H1 (cell line): ENCODE results near the gene GSDMA. TPM values are rescaled to one million over a fixed set of nuclear protein-coding genes. Genes with fewer than 3 reads are reported as not detected.

Experiments
- CTCF ChIA-PET: fragments of 300-600 bp; sonication (Branson Sonifier 250); formaldehyde crosslinking; loops from one replicate; lab custom pipeline; 2021; ENCODE audit not compliant: partially characterized antibody; lab: Charles Lee
- POLR2A ChIA-PET: fragments of 300-600 bp; sonication (Branson Sonifier 250); formaldehyde crosslinking; loops from one replicate; lab custom pipeline; 2021; ENCODE audit warnings: inconsistent platforms; ENCODE audit not compliant: partially characterized antibody; lab: Charles Lee
- DNase-seq, 2 experiments: peaks; one replicate each; pipeline versions ENCODE4 v3.0.0 to v3.0.0-alpha.2; 2010 to 2022; ENCODE audit warnings: low spot score in 2 of 2, low read depth in 1 of 2, mixed read lengths in 1 of 2
- FAIRE-seq: peaks from 2 replicates; lab custom pipeline; 2011; peaks lifted over from hg19 to GRCh38; lab: Jason Lieb, UNC
- H2AFZ ChIP-seq: 2 replicates; pipeline ENCODE4 v1.8.1; 2012; ENCODE audit warnings: low read length, inconsistent platforms
- H2AK5ac ChIP-seq: 2 replicates; pipeline ENCODE4 v1.6.1; 2013; ENCODE audit warnings: low read depth, low read length
- H2BK120ac ChIP-seq: replicated peaks from 2 replicates; pipeline ENCODE3; 2013; ENCODE audit warnings: low read depth, low read length, inconsistent platforms
- H2BK12ac ChIP-seq: 2 replicates; pipeline ENCODE4 v1.6.1; 2013; ENCODE audit warnings: low read depth, low read length
- H2BK15ac ChIP-seq: 2 replicates; pipeline ENCODE4 v1.6.1; 2013; ENCODE audit warnings: low read length
- H2BK20ac ChIP-seq: 2 replicates; pipeline ENCODE4 v1.6.1; 2013; ENCODE audit warnings: low read length
- H2BK5ac ChIP-seq: 2 replicates; pipeline ENCODE4 v1.6.1; 2013; ENCODE audit warnings: low read depth, low read length
- H3K14ac ChIP-seq: 2 replicates; pipeline ENCODE4 v1.6.1; 2013; ENCODE audit warnings: inconsistent platforms; ENCODE audit not compliant: insufficient read length
- H3K18ac ChIP-seq: 2 replicates; pipeline ENCODE4 v1.6.1; 2013; ENCODE audit warnings: low read length; ENCODE audit errors: extremely low read depth
- H3K23ac ChIP-seq: 2 replicates; pipeline ENCODE4 v1.6.1; 2013; ENCODE audit warnings: inconsistent platforms; ENCODE audit not compliant: insufficient read length
- H3K23me2 ChIP-seq: 2 replicates; pipeline ENCODE4 v1.6.1; 2013; ENCODE audit warnings: low read depth, low read length
- H3K27ac ChIP-seq: 2 replicates; pipeline ENCODE4 v1.6.1; 2011; ENCODE audit warnings: low read depth, low read length, inconsistent platforms
- H3K27me3 ChIP-seq, 4 experiments: replicated peaks in 1 of 4; 1 replicate in 1 of 4; 2 replicates in 3 of 4; pipeline versions ENCODE4 v1.6.1 to v1.8.1; 2011 to 2013; ENCODE audit warnings: low read length in 3 of 4, mild to moderate bottlenecking in 3 of 4, inconsistent platforms in 2 of 4, mixed read lengths in 2 of 4, moderate library complexity in 1 of 4; ENCODE audit not compliant: control insufficient read depth in 3 of 4, insufficient read depth in 3 of 4; ENCODE audit errors: extremely low read depth in 1 of 4
- H3K36me3 ChIP-seq, 4 experiments: 2 replicates each; pipeline versions ENCODE4 v1.6.1 to v1.8.1; 2011 to 2013; ENCODE audit warnings: mild to moderate bottlenecking in 4 of 4, low read length in 3 of 4, moderate library complexity in 2 of 4, control low read depth in 1 of 4, inconsistent platforms in 1 of 4; ENCODE audit not compliant: insufficient read depth in 4 of 4, control insufficient read depth in 2 of 4
- H3K4ac ChIP-seq: replicated peaks from 2 replicates; pipeline ENCODE3; 2013; ENCODE audit warnings: low read length, low read depth, mixed read lengths, inconsistent platforms; ENCODE audit not compliant: insufficient read length
- H3K4me1 ChIP-seq, 4 experiments: replicated peaks in 1 of 4; 1 replicate in 1 of 4; 2 replicates in 3 of 4; pipeline versions ENCODE4 v1.6.1 to v1.8.1; 2011 to 2013; ENCODE audit warnings: low read length in 3 of 4, inconsistent platforms in 2 of 4, mixed read lengths in 1 of 4; ENCODE audit not compliant: insufficient read depth in 4 of 4, control insufficient read depth in 3 of 4
- H3K4me2 ChIP-seq, 2 experiments: 2 replicates each; pipeline versions ENCODE4 v1.6.1 to v1.8.1; 2011 to 2013; ENCODE audit warnings: low read depth in 2 of 2, low read length in 2 of 2, control low read depth in 1 of 2, inconsistent platforms in 1 of 2, mild to moderate bottlenecking in 1 of 2; ENCODE audit not compliant: insufficient read depth in 1 of 2
- H3K4me3 ChIP-seq, 4 experiments: fragments of 200-600, 300-600 bp in 1 of 4; sonication (generic), shearing (Covaris generic), sonication (Bioruptor Twin) in 1 of 4; 2 replicates each; pipeline versions ENCODE4 v1.5.1 to v1.8.1; 2011 to 2016; ENCODE audit warnings: low read length in 4 of 4, low read depth in 3 of 4, control low read depth in 2 of 4, inconsistent platforms in 2 of 4, mild to moderate bottlenecking in 2 of 4, mixed read lengths in 1 of 4, moderate library complexity in 1 of 4; ENCODE audit not compliant: insufficient read depth in 2 of 4; ENCODE audit errors: extremely low read depth in 1 of 4
- H3K56ac ChIP-seq: replicated peaks from 2 replicates; pipeline ENCODE3; 2013; ENCODE audit warnings: low read depth, mild to moderate bottlenecking, mixed read lengths, low read length, inconsistent platforms; ENCODE audit not compliant: insufficient read length
- H3K79me1 ChIP-seq: 2 replicates; pipeline ENCODE4 v1.6.1; 2013; ENCODE audit warnings: low read depth, low read length, control low read depth
- H3K79me2 ChIP-seq, 2 experiments: 2 replicates each; pipeline versions ENCODE4 v1.6.1 to v1.8.1; 2012 to 2013; ENCODE audit warnings: low read length in 2 of 2, mild to moderate bottlenecking in 2 of 2, inconsistent platforms in 1 of 2; ENCODE audit not compliant: insufficient read depth in 2 of 2, control insufficient read depth in 1 of 2
- H3K9ac ChIP-seq, 4 experiments: replicated peaks in 1 of 4; 1 replicate in 1 of 4; 2 replicates in 3 of 4; pipeline versions ENCODE4 v1.6.1 to v1.8.1; 2011 to 2013; ENCODE audit warnings: low read depth in 3 of 4, low read length in 3 of 4, control low read depth in 2 of 4, mild to moderate bottlenecking in 2 of 4, moderate library complexity in 2 of 4, inconsistent platforms in 1 of 4; ENCODE audit errors: extremely low read depth in 1 of 4
- H3K9me3 ChIP-seq, 2 experiments: 2 replicates each; pipeline versions ENCODE4 v1.6.1 to v1.8.1; 2012 to 2013; ENCODE audit warnings: mild to moderate bottlenecking in 2 of 2, moderate library complexity in 2 of 2, control low read depth in 1 of 2, inconsistent platforms in 1 of 2, low read depth in 1 of 2, low read length in 1 of 2, mixed read lengths in 1 of 2; ENCODE audit not compliant: insufficient read depth in 2 of 2
- H4K20me1 ChIP-seq, 2 experiments: replicated peaks in 1 of 2; 2 replicates each; pipeline versions ENCODE3 to v1.8.1; 2011 to 2013; ENCODE audit warnings: inconsistent platforms in 2 of 2, low read length in 2 of 2, mild to moderate bottlenecking in 1 of 2; ENCODE audit not compliant: insufficient read depth in 2 of 2, control insufficient read depth in 1 of 2
- H4K5ac ChIP-seq: 2 replicates; pipeline ENCODE4 v1.6.1; 2013; ENCODE audit warnings: low read length, low read depth, mixed read lengths, inconsistent platforms; ENCODE audit not compliant: insufficient read length
- H4K8ac ChIP-seq: 2 replicates; pipeline ENCODE4 v1.8.0; 2013; ENCODE audit warnings: mild to moderate bottlenecking, moderate library complexity, low read length, inconsistent platforms; ENCODE audit not compliant: insufficient read depth; ENCODE audit errors: extremely low read depth
- H4K91ac ChIP-seq: replicated peaks from 2 replicates; pipeline ENCODE3; 2013; ENCODE audit warnings: low read length, mixed read lengths, inconsistent platforms; ENCODE audit not compliant: insufficient read length
- BRCA1 ChIP-seq: IDR thresholded peaks from 2 replicates; pipeline ENCODE4 v1.6.1; 2012; ENCODE audit warnings: low read depth, low read length, improper control_type of control experiment
- CEBPB ChIP-seq: IDR thresholded peaks from 2 replicates; pipeline ENCODE4 v1.6.1; 2012; ENCODE audit warnings: low read depth, low read length
- CTBP2 ChIP-seq: IDR thresholded peaks from 2 replicates; pipeline ENCODE4 v1.7.0; 2011; ENCODE audit warnings: borderline replicate concordance, mild to moderate bottlenecking, moderate library complexity, mixed read lengths, low read length; ENCODE audit not compliant: insufficient read depth, insufficient read length
- GTF2F1 ChIP-seq: IDR thresholded peaks from 2 replicates; pipeline ENCODE4 v1.6.1; 2012; ENCODE audit warnings: low read depth, low read length, improper control_type of control experiment, borderline replicate concordance
- RNF2 ChIP-seq: fragments of 200-900, 300-1000 bp; sonication (generic); IDR thresholded peaks from 2 replicates; pipeline ENCODE4 v1.7.1; 2016; ENCODE audit warnings: borderline replicate concordance, low read depth, mild to moderate bottlenecking, antibody characterized with exemption, low read length; ENCODE audit not compliant: poor library complexity, severe bottlenecking; ENCODE audit errors: missing control alignments
- RXRA ChIP-seq: IDR thresholded peaks from 2 replicates; pipeline ENCODE4 v1.6.1; 2011; ENCODE audit warnings: low read depth, mild to moderate bottlenecking, low read length, moderate library complexity; ENCODE audit not compliant: insufficient read depth
- SP1 ChIP-seq: IDR thresholded peaks from 2 replicates; pipeline ENCODE4 v1.6.1; 2011; ENCODE audit warnings: low read depth, low read length
- YY1 ChIP-seq: IDR thresholded peaks from 2 replicates; pipeline ENCODE4 v1.6.1; 2011; ENCODE audit warnings: low read depth, mild to moderate bottlenecking, low read length
- WGBS, 2 experiments: shearing (Covaris generic) in 1 of 2; methylation state at CpG; one replicate each; pipeline versions ENCODE4 v1.1.6 to v1.1.7; 2013 to 2015; ENCODE audit warnings: low lambda C conversion rate in 2 of 2, mixed read lengths in 2 of 2, inconsistent platforms in 1 of 2, low coverage in 1 of 2, missing lambda C conversion rate in 1 of 2; ENCODE audit not compliant: insufficient replicate concordance in 2 of 2, insufficient coverage in 1 of 2, insufficient read length in 1 of 2; ENCODE audit errors: extremely low coverage in 1 of 2, missing lambda C conversion rate in 1 of 2; 5-methylcytosine and 5-hydroxymethylcytosine counted together
- polyA plus RNA-seq, 7 experiments: library from polyadenylated mRNA; depleted of rRNA in 3 of 7; stranded (reverse) in 5 of 7; unstranded in 2 of 7; fragments of >200 nt in 5 of 7; fragments of 200-250 nt in 2 of 7; gene quantifications; 1 replicate in 5 of 7; 2 replicates in 1 of 7; 4 replicates in 1 of 7; pipeline versions ENCODE4 v1.2.1 to v1.2.3, GENCODE V29; 2011 to 2013; ENCODE audit warnings: missing spikeins in 2 of 7, mixed read lengths in 2 of 7
- total RNA-seq: library from RNA; stranded (reverse); fragmentation: NEBNext Ultra II Directional; extraction: Animal tissue kit (Norgen Biotek cat#: 25700); gene quantifications from 2 replicates; pipeline ENCODE4 v1.2.1, GENCODE V29; 2021

The GSDMA gene
- total and polyA plus RNA-seq, 2 of the 8 experiments (the other 6 are each of a cell fraction or from before 2014, with no cell fraction given) = 0.03 TPM; not detected in 1

DNA sequence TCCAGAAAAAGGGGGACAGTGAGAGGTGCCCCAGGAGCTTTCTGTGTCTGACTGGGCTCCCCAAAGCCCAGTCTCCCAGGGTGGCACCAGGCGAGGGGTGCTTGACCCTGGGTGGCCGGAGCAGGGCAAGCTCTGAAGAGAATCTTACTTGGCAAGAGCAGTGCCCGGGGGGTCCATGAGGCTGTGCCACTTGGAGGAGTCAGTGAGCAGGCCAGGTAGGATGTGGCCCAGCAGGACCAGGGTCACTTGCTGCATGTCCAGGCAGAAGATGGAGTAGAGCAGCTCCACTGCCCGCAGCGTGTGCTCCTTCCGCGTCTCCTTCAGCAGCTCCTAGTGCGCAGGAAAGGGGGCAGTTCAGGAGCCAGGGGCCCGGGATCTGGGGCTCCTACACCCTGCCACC lies 59.7 kb downstream of the GSDMA start:
- Histone ChIP-seq H3K4me3 (no peak overlapping the region), H2AK5ac (no peak overlapping the region), H3K23ac (no peak overlapping the region), H3K4ac (no peak overlapping the region), H2BK5ac (no peak overlapping the region; the same call in 1 of the 2 replicates), H4K91ac (no peak overlapping the region), H4K20me1 (peaks cover 0 to 2% of the 10 kb centered on the region in 2 experiments), H3K27me3 (no peaks in the 10 kb centered on the region), H3K23me2 (no peaks in the 10 kb centered on the region; the same call in 1 of the 2 replicates), H3K36me3 (peaks cover 12 to 29% (median 25%) of the 10 kb centered on the region in 4 experiments), H3K9me3 (no peaks in the 10 kb centered on the region), H3K4me2 (no peak overlapping the region), H3K56ac (no peak overlapping the region), H2BK120ac (no peak overlapping the region), H3K14ac (no peak overlapping the region), H2BK12ac (no peak overlapping the region), H2AFZ (no peak overlapping the region), H2BK20ac (no peak overlapping the region), H3K4me1 (peaks cover 0 to 22% (median 16%) of the 10 kb centered on the region in 4 experiments; a peak in 6 of 7 replicates), H4K5ac (no peak overlapping the region), H3K9ac (no peak overlapping the region), H2BK15ac (no peak overlapping the region), H3K18ac (no peak overlapping the region), H4K8ac (no peak overlapping the region; the same call in 1 of the 2 replicates), H3K79me2 (no peaks in the 10 kb centered on the region), H3K79me1 (0 out of 2 replicates have a peak, but pooled peaks cover 2% of the 10 kb centered on the region), H3K27ac (no peak overlapping the region)
- FAIRE-seq = no peak
- ChIA-PET CTCF (interaction anchor here (1.0 to 29.7 kb wide), 9 partner anchors 9 to 170 kb away, joined by 3 to 876 read pairs (median 5); partner anchors contain the start of genes CSF3, MED24 and THRA), POLR2A (interaction anchor here (0.6 to 1.9 kb wide), 5 partner anchors 10 to 1852 kb away, joined by 3 to 6 read pairs (median 3); no protein-coding TSS in a partner anchor)
- DNase-seq = no peak
- TF ChIP-seq GTF2F1 (no peak), BRCA1 (no peak), RXRA (no peak), CEBPB (no peak), SP1 (no peak), CTBP2 (no peak), RNF2 (no peak), YY1 (no peak)
- WGBS, 2 experiments = 95% methylated on average over 9 of the region's 9 CpGs; no CpG with 5 or more reads in 1 of the 2 experiments
